CD14-positive monocyte (primary cell): ENCODE results near the gene ELP2. TPM values are rescaled to one million over a fixed set of nuclear protein-coding genes. Genes with fewer than 3 reads are reported as not detected.

Experiments used
- DNase-seq, 3 donors: peaks; one replicate each; pipeline ENCODE4 v3.0.0-alpha.2; 2011 to 2022
- H2AFZ ChIP-seq: 2 replicates; pipeline ENCODE4 v1.6.0; 2012; ENCODE audit warnings: mild to moderate bottlenecking, low read depth, low read length, inconsistent platforms; ENCODE audit not compliant: insufficient read depth, poor library complexity, severe bottlenecking
- H3K27ac ChIP-seq, 2 donors: 1 replicate in 1 of 2; 2 replicates in 1 of 2; pipeline ENCODE4 v1.5.1; 2012 to 2013; ENCODE audit warnings: low read length in 2 of 2, control low read depth in 1 of 2, inconsistent platforms in 1 of 2, low read depth in 1 of 2, mild to moderate bottlenecking in 1 of 2
- H3K27me3 ChIP-seq, 2 donors: one replicate each; pipeline versions ENCODE4 v1.6.0 to v1.6.1; 2011 to 2013; ENCODE audit warnings: low read length in 2 of 2; ENCODE audit not compliant: control insufficient read depth in 2 of 2, insufficient read depth in 2 of 2
- H3K36me3 ChIP-seq, 2 donors: replicated peaks in 1 of 2; 1 replicate in 1 of 2; 2 replicates in 1 of 2; pipeline versions ENCODE4 v1.5.1 to v1.6.1; 2012 to 2013; ENCODE audit warnings: low read length in 2 of 2, control low read depth in 1 of 2, inconsistent platforms in 1 of 2, mild to moderate bottlenecking in 1 of 2; ENCODE audit not compliant: insufficient read depth in 2 of 2, control insufficient read depth in 1 of 2
- H3K4me1 ChIP-seq, 2 donors: 1 replicate in 1 of 2; 2 replicates in 1 of 2; pipeline versions ENCODE4 v1.5.1 to v1.6.1; 2012 to 2013; ENCODE audit warnings: low read length in 2 of 2, control low read depth in 1 of 2, inconsistent platforms in 1 of 2, mild to moderate bottlenecking in 1 of 2, moderate library complexity in 1 of 2; ENCODE audit not compliant: insufficient read depth in 2 of 2, control insufficient read depth in 1 of 2
- H3K4me2 ChIP-seq: replicated peaks from 2 replicates; pipeline ENCODE3; 2012; ENCODE audit warnings: low read length, moderate library complexity, mild to moderate bottlenecking; ENCODE audit not compliant: poor library complexity, severe bottlenecking; ENCODE audit errors: extremely low read depth
- H3K4me3 ChIP-seq, 3 experiments: fragments of 200-600 bp in 1 of 3; sonication (generic) in 1 of 3; replicated peaks in 1 of 3; 1 replicate in 2 of 3; 2 replicates in 1 of 3; pipeline ENCODE4 v1.5.1; 2011 to 2013; ENCODE audit warnings: low read length in 3 of 3, mild to moderate bottlenecking in 3 of 3, control low read depth in 2 of 3, low read depth in 2 of 3, inconsistent platforms in 1 of 3, moderate library complexity in 1 of 3
- H3K79me2 ChIP-seq: 2 replicates; pipeline ENCODE4 v1.6.0; 2012; ENCODE audit warnings: mild to moderate bottlenecking, control low read depth, inconsistent platforms, low read length, moderate library complexity; ENCODE audit not compliant: insufficient read depth
- H3K9ac ChIP-seq: 2 replicates; pipeline ENCODE4 v1.6.0; 2017; ENCODE audit warnings: low read length, mild to moderate bottlenecking; ENCODE audit not compliant: insufficient read depth, poor library complexity, severe bottlenecking
- H3K9me3 ChIP-seq, 2 donors: replicated peaks in 1 of 2; 1 replicate in 1 of 2; 2 replicates in 1 of 2; pipeline versions ENCODE4 v1.5.1 to v1.6.1; 2012 to 2013; ENCODE audit warnings: low read length in 2 of 2, control low read depth in 1 of 2; ENCODE audit not compliant: control insufficient read depth in 1 of 2, insufficient read depth in 1 of 2
- H4K20me1 ChIP-seq: 2 replicates; pipeline ENCODE4 v1.6.0; 2012; ENCODE audit warnings: mild to moderate bottlenecking, low read length, control low read depth, moderate library complexity; ENCODE audit not compliant: insufficient read depth
- H3K27ac Mint-ChIP-seq, 7 donors: one replicate each; pipeline ENCODE4 v1.8.0; 2020; ENCODE audit warnings: mild to moderate bottlenecking in 7 of 7, mixed read lengths in 7 of 7, moderate library complexity in 6 of 7, inconsistent platforms in 2 of 7
- H3K27me3 Mint-ChIP-seq, 3 donors: one replicate each; pipeline ENCODE4 v1.8.0; 2021 to 2022; ENCODE audit warnings: low read depth in 3 of 3, mild to moderate bottlenecking in 3 of 3, mixed read lengths in 3 of 3, moderate library complexity in 3 of 3, inconsistent platforms in 1 of 3
- H3K36me3 Mint-ChIP-seq, 2 donors: one replicate each; pipeline ENCODE4 v1.8.0; 2020; ENCODE audit warnings: mixed read lengths in 2 of 2, inconsistent platforms in 1 of 2, mild to moderate bottlenecking in 1 of 2
- H3K4me1 Mint-ChIP-seq: one replicate; pipeline ENCODE4 v1.8.0; 2020; ENCODE audit warnings: mild to moderate bottlenecking, mixed read lengths
- H3K4me3 Mint-ChIP-seq, 2 donors: one replicate each; pipeline ENCODE4 v1.8.0; 2020; ENCODE audit warnings: mild to moderate bottlenecking in 2 of 2, mixed read lengths in 2 of 2, moderate library complexity in 1 of 2
- H3K9me3 Mint-ChIP-seq, 7 donors: one replicate each; pipeline ENCODE4 v1.8.0; 2020 to 2022; ENCODE audit warnings: mixed read lengths in 7 of 7, mild to moderate bottlenecking in 6 of 7, moderate library complexity in 6 of 7, inconsistent platforms in 2 of 7
- WGBS: methylation state at CpG from one replicate; pipeline ENCODE4 v1.1.5; 2013; ENCODE audit warnings: missing lambda C conversion rate; ENCODE audit not compliant: insufficient coverage; 5-methylcytosine and 5-hydroxymethylcytosine counted together
- intact Hi-C, 2 donors: fragments of 100-400 bp; cut with micrococcal nuclease; formaldehyde crosslinking; loops; one replicate each; pipeline versions ENCODE4 v1.15.0 to v1.15.1; 2023
- polyA plus RNA-seq, 3 donors: library from polyadenylated mRNA; depleted of rRNA in 1 of 3; unstranded in 2 of 3; stranded (reverse) in 1 of 3; fragments of 300-500 nt in 2 of 3; fragments of >200 nt in 1 of 3; fragmentation: Illumina TruSeq in 2 of 3; gene quantifications; 1 replicate in 2 of 3; 2 replicates in 1 of 3; pipeline ENCODE4 v1.2.3, GENCODE V29; 2012 to 2021
- TF ChIP-seq, protein P1 (sequence below): fragments of 200-600 bp; IDR thresholded peaks from one replicate; pipeline ENCODE4 v1.8.0; 2022; ENCODE audit warnings: antibody characterized with exemption, mild to moderate bottlenecking

Gene ELP2
- polyA plus RNA-seq, 3 donors, result 24.8 to 52.5 (median 27.1) TPM

DNA sequence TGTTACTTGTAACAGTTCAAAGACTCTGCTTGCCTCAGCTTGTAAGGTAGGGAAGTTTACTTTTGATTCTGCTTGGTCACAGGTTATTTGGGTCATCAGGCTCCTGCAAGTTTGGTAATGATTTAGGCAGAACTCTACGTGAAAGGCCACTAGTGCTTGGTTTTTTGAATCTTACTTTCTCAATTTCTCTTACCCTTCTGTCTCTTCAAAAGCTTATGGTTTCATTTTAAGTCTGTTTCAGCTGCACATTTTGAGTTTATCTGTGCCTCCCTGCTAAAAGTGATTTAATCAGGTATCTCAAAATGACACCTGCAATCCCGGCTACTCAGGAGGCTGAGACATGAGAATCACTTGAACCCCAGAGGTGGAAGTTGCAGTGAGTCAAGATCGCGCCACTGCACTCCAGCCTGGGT is 31.3 kb downstream of the ELP2 start:
- Histone ChIP-seq H3K4me3 (no peak overlapping the region), H3K4me2 (no peak overlapping the region), H2AFZ (no peak overlapping the region), H3K27ac (no peak overlapping the region), H3K9me3 (no peaks in the 10 kb centered on the region), H3K9ac (no peak overlapping the region), H4K20me1 (no peaks in the 10 kb centered on the region), H3K4me1 (no peaks in the 10 kb centered on the region), H3K27me3 (no peaks in the 10 kb centered on the region), H3K36me3 (peaks cover 79 to 98% of the 10 kb centered on the region in 2 donors), H3K79me2 (no peaks in the 10 kb centered on the region)
- intact Hi-C loops, result no loop called here
- TF ChIP-seq, protein P1, sequence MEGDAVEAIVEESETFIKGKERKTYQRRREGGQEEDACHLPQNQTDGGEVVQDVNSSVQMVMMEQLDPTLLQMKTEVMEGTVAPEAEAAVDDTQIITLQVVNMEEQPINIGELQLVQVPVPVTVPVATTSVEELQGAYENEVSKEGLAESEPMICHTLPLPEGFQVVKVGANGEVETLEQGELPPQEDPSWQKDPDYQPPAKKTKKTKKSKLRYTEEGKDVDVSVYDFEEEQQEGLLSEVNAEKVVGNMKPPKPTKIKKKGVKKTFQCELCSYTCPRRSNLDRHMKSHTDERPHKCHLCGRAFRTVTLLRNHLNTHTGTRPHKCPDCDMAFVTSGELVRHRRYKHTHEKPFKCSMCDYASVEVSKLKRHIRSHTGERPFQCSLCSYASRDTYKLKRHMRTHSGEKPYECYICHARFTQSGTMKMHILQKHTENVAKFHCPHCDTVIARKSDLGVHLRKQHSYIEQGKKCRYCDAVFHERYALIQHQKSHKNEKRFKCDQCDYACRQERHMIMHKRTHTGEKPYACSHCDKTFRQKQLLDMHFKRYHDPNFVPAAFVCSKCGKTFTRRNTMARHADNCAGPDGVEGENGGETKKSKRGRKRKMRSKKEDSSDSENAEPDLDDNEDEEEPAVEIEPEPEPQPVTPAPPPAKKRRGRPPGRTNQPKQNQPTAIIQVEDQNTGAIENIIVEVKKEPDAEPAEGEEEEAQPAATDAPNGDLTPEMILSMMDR, result no peak
- Mint-ChIP-seq H3K36me3 (peaks cover 78 to 86% of the 10 kb centered on the region in 2 donors), H3K9me3 (no peaks in the 10 kb centered on the region), H3K4me3 (no peak overlapping the region), H3K4me1 (peaks cover 3% of the 10 kb centered on the region), H3K27me3 (no peaks in the 10 kb centered on the region), H3K27ac (no peak overlapping the region)
- 100% methylated on average over 1 of the region's 4 CpGs for WGBS
- no peak for DNase-seq

DNA sequence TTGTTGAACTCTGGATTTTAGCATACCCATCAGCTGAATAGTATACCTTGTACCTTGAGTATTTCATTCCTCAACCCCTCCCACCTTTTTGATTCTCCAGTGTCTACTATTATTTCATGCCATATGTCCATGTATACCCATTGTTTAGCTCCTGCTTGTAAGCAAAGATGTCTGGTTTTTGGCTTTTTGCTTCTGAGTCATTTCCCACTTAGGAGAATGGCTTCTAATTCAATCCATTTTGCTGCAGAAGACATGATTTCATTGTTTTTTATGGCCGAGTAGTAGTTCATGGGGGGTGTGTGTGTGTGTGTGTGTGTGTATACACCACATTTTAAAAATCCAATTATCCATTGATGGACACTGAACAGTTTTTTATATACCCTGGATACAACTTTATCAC is 33.3 kb downstream of the ELP2 start:
- Mint-ChIP-seq H3K9me3 (no peaks in the 10 kb centered on the region), H3K36me3 (peaks cover 77 to 91% of the 10 kb centered on the region in 2 donors), H3K27me3 (no peaks in the 10 kb centered on the region), H3K4me3 (no peak overlapping the region), H3K27ac (no peak overlapping the region), H3K4me1 (no peaks in the 10 kb centered on the region)
- Histone ChIP-seq H4K20me1 (no peaks in the 10 kb centered on the region), H3K4me3 (no peak overlapping the region), H3K27me3 (no peaks in the 10 kb centered on the region), H3K9me3 (no peaks in the 10 kb centered on the region), H2AFZ (no peak overlapping the region), H3K27ac (no peak overlapping the region), H3K9ac (no peak overlapping the region), H3K36me3 (peaks cover 69 to 96% of the 10 kb centered on the region in 2 donors), H3K4me1 (no peaks in the 10 kb centered on the region), H3K4me2 (no peak overlapping the region), H3K79me2 (no peaks in the 10 kb centered on the region)
- intact Hi-C loops, result no loop called here
- DNase-seq, result no peak
- no CpG with 5 or more reads among the region's 1 CpG for WGBS
- TF ChIP-seq, protein P1, result no peak
